ENCODE data around the gene PRDM10.

Gene PRDM10

DNA sequence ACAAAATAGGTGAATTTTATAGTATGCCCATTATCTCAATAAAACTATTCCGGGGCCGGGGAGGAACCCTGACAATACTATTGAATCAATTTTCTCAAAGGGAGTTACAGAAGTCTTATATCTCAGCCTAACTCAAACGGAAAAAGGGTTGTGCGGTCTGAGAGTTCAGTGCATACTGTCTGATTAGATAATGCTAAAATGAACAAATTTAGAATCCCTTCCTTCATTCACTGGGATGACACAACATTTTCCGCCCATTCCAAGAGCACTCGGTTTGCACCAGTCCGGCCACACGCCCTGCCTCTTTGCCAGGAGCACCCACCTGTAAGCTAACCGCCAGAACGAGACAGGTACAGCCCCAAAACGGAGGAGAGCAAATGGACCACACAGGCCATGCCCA lies 57.3 kb downstream of the PRDM10 start:
- DNase-seq, result no peak

DNA sequence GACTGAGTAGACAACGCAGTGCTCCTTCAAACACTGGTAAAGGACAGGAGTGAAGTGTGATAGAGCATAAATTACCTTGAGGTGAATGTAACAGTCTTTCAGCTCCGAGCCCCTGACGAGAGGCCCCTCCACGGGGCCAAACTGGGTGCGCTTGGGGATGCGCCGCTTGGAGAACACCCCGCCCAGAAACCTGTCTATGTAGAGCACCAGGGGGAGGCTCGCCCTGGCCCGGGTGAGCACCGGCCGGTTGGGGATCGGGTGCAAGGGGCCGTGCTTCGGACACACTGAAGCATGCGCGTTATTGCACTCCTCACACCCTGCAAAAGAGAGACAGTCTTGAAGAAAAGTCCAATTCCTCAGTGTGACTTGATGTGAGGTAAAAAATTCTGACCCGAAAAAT lies 57.9 kb downstream of the PRDM10 start:
- no peak for DNase-seq

DNA sequence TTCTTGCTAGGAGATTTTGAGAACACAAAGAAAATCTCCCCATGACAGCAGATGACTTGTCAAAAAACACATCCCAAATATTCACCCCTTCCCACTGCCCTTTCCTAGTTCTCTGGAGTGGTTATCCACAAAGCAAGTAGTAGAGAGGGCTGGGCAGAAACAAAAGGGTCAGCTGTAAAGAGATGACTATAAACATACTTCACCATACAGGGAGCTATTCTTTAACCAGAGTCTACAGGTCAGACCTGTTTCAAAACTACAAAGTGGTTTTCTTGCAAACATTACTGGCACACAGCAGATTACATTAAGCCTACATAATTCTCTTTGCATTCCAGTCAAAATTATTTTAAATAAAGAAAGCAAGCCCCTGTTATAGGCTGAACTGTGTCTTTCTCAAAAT lies 59.6 kb downstream of the PRDM10 start:
- DNase-seq, result no peak

DNA sequence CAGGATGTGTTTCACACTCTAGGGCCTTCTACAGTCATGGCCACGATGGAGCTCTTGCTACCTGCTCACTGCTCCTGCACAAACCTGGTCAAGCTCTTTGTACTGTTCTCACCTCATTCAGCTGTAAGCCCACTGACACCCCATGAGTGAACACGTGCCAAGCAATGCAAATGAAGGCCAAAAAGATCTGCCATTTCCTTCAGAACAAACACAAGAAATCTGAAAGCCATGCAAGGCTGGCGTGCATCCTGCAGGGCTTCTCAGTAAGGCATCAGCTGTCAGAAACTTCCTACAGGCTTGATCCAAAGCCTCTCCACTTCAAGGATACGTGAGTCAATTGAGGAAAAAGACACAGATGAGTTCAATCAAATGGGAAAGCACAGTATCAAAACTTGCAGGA lies 63.1 kb downstream of the PRDM10 start:
- DNase-seq, result no peak

DNA sequence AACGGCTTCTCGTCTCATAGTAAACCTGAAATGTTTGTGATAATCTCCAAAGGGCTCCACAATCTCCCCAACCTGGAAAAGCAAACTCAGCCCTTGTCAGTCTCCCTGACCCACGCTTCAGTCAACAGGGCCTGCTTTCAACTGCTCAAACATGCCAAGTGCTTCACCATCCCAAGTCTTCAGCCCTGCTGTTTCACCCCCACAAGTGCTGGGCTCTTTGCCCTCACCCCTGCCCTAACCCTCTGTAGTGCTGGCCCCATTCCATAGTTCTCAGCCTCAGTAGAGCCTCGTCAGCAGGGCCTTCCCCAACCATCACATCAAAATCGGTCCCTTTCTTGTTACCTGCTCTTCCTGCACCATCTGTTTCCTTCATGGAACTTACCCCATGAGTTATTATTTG lies 63.9 kb downstream of the PRDM10 start:
- DNase-seq, result no peak

DNA sequence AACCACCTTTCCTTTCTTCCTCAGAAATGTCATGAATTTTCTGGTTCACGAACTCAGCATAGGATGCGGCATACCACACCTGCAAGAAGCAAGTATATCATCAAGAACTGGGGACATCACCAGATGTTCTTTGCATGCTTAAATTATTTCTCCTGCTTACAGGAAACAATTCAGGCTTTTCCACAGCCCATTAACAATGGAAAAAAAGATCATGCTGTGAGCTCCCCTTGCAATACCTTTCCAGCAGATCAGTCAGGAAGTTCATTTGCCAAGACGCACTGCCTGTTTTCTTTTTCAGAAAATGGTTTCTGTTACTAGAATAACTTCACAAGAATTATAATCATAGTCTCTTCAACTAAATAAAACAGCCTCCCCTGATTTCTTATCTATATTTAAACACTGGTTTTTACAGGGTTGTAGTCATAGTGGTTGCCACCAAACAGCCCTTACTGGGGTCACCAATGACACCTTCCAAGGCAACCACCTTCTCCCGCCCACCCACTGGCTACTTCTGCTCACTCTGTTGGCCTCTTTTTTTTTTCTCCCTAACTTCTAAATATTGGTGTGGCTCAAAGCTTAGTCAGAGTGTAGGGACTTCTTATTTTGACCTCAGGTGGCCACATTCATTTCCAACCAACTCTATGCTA lies 64.9 kb downstream of the PRDM10 start:
- no peak for DNase-seq

GRCh38 chr11:129935723-129936122 lies 66.9 kb downstream of the PRDM10 start:
- DNase-seq, result no peak

DNA sequence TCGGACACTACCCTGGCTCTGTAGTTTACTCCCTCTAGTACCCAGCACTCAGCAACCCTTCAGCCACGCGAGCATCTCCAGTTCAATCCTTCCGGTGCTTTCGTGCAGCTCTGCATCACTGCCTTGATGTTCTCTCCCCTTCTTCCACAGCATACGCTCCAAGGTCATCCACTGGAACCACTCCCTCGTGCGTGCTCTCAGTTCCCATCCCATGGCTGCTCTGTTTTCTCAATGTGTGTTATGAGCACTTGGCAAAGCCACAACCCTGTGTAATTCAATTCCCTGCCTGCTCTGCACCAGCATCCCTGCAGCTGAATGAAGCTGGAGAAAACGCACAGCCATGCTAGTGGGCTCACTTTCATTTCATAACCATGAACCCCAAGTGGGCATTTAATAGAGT lies 68.7 kb downstream of the PRDM10 start:
- no peak for DNase-seq

DNA sequence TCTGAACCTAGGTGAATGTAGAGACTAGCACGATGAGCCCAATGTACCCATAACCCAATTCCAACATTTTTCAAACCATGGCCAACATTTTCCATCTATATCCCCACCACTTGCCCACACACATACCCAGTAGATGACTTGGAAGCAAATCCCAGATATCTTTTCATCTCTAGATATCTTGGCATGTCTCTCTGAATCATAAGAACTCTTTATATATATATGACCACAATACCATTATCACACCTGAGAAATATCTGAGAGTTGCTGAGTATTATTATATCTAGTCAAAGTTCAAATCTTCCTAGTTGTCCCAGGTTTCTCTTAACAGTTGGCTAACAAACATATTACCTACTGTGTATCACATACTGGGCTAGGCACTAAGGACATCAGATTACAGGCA lies 69.4 kb downstream of the PRDM10 start:
- no peak for DNase-seq

GRCh38 chr11:129932381-129933067 lies 70.1 kb downstream of the PRDM10 start:
- DNase-seq, result no peak

DNA sequence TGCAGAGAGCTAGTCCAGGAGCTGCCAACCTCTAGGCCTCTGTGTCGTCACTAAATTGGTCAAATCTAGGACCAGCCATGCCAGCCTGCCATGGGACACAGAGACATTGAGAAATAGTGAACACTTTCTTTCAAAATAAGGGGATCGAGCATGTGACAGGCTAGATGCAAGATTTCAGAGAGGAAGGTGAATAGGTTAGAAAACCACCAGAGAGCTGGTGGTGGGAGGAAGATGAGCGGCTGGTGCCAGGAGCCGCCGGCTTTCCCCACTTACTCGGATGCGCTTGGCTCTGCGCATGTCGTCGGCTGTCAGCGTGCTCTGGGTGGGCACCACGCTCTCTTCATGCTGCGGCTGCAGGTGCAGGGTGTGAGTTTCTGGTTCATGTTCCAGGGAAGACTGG lies 71.9 kb downstream of the PRDM10 start:
- no peak for DNase-seq

DNA sequence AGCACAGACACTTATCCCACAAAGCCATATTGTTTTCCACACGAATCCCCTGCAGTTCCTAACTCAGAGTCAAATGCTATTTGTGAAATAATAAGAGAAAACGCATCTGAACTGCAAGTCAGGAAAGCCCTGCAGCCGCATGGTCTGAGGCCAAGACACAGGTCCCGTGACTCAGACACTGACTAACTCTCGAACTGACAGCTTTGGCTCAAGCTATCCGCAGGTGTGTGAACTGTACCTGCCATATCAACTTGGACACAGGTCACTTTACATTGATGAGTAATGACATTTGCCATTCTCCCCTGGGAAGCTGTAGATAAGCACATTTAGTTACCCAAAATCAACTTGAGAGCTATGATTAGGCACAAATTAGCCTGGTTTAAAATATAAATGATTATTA lies 72.3 kb downstream of the PRDM10 start:
- no peak for DNase-seq

DNA sequence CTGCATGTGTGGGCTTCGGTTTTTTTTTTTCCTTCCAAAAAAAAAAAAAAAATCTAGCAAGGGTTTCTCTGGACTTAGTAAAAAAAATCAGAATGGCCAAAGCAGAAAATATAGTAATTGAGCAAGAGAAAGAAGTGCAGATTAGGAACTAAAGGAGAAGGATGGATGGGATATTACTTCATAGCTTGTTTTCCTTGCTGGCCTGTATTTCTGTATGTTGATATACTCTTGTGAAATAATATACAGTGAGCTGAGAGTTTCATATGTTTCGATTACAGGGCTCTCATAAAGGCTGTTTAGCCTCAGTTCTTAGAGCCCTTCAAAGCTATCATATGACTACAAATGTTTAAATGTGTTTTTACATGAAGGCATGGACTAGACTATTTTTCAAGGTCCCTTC lies 72.9 kb downstream of the PRDM10 start:
- DNase-seq, result no peak

DNA sequence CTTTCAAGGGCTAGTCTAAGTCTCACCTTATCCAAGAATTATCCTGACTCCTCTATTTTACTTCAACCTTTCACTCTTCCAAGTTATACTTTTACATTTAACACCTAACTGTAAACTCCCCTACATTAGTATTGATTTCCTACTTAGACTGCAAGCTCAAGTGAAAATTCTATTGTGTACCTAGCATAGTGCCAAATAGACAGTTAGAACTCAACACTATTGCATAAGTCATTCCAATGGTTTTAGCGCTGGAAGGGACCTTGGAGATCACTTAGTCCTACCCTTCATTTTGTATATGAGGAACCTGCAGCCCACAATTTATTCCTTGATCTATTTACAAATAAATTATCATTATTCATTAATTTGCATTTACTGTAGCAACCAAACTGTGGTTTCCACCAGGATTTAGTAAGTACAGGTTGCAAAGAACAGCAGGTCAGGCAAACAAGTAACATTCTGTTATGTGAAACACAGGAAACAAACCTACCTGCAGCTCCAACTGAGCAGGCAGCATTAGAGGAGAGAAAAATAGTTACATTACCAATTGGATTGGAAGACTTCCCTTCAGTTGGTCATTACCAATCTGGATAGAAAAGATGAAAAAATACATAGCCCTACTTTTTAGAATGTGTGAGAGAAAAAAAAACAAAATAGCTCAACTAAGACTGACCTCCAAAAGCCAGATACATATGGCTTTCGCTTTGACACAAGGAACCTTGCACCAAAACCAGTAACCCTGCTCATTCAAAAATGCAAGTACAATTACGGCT lies 73.5 kb downstream of the PRDM10 start:
- no peak for DNase-seq

- DNase-seq, result no peak
Measured at GRCh38 chr11:129922674-129923073, 80.0 kb downstream of the PRDM10 start.

DNA sequence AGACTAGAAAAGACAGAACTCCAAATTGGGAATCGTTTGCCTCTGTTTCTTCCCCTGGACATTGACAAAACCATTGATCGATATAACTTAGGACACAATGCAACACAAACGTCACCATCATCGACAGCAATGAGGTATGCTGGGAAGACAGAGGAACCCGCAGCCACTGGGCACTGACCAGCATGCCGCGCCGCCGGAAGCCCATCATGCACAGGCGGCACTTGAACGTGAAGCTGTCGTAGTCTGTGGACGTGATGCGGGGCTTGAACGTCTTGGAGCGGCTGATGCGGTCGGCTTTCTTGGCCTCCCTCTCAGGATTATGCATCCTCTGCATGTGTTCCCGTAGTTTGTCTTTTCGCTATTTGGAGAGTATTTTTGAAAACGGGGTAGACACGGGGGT lies 84.3 kb downstream of the PRDM10 start:
- no peak for DNase-seq

- DNase-seq, result no peak
Measured at GRCh38 chr11:129917231-129917630, 85.4 kb downstream of the PRDM10 start.

- no peak for DNase-seq
Measured at GRCh38 chr11:129911298-129911697, 91.3 kb downstream of the PRDM10 start.

DNA sequence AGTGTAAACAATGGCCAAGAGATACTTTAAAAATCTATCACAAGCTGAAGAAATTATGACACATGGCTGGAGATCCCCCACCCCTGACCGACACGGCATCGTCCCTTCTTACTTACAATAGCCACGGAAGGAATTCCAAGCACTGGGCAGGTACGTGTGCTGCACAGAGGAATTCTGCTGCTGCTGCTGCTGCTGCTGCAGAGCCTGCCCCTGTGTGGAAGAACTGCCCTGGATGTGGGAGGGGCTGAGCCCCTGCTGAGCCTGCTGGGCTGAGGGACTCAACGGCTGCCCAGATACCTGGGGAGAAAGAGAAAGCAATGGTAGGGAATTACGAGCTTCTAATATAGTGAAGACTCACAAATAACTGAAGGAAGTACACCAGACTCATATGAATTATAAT lies 92.3 kb downstream of the PRDM10 start:
- no peak for DNase-seq

- no peak for DNase-seq
Measured at GRCh38 chr11:129905402-129905801, 97.2 kb downstream of the PRDM10 start.

DNA sequence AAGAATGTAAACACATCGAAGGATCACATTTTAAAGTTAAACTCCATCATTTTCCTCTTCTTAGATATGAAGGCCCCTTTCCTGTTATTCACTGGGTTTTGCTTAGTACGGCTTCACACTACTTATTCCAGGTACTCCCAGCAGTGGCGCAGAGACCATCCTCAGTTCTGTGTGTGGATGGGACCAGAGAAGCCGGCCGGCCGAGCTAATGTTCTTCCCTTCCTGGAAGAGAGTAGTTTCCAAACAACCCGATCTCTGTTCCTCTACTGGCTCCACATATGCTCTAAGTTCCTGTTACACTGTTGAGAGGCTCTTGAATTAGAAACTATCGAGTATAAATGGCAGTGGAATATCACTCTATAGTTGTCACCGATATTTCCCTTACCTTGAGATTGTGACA lies 106.6 kb downstream of the PRDM10 start:
- no peak for DNase-seq

DNA sequence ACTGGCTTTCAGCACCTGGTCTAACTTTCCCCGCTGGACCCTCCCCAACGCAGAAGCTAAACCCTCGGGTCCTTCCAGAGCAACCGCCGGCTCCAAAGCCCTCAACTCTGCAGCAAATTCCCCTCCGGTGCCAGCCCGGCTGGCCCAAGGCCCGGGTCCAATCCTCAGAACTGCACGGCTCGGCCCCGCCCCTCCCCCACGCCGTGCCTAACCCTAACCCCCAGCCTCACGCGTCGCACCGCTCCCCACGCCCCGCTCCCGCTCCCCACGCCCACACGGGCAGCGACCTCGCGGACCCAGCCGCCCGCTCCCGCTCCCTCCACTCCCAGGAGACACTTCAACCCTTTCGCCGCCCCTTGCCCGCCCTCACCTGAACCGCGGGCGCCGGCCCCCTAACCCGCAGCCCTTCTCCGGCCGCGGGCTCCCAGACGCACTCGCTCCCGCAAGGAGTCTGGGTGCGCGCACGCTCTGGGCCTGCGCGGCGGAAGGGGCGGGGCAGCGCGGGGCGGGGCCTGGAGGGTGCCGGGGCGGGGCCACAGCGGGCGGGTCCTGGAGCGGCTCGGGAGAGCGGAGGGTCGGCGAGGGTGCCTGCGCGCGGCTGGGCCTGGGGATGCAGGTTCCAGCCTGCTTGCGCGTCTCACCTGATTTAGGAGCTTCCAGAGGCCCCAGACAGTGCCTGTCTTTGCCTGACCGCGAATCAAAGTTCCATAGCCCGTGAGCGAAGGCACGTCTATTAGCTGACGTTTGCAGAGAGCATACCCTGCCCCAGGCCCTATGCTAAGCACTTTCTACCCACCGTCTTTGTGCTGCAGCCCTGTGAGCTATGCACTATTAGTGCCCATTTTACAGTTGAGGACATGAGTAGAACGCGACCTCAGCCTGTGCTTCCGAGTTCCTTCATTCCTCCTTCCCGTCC lies 107.3 kb downstream of the PRDM10 start, which contains the start of gene NFRKB:
NFRKB (minus strand) TSS at position 453 of the 916 bp plus-strand sequence. CDS start 2,729 bp downstream, outside the sequence.
- DNase-seq, result peak; percentile 89
